Measurements from ENCODE around the gene TRAK1.

DNA sequence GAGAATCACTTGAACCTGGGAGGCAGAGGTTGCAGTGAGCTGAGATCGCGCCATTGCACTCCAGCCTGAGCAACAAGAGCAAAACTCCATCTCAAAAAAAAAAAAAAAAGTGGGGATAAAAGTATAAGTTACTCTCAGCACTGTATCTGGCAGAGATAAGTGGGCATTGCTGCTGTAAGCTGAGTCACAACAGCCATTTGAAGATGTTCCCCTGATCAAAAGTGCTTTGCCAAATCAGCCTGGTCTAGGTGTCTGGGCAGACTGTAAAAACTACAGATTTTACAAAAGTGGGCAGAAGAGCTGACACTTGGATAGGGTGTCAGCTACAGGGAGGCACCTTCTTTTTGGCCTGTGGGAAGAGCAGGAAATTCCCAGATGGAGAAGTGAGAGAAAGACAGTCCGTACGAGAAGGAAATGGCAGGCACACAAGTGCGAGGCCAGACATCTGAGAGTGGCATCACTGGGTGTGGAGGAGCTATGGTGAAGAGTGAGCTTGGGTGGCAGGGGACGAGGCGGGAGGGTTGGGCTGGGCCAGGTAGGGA is 78.5 kb downstream of the TRAK1 start:
- TF ChIP-seq, protein P1, sequence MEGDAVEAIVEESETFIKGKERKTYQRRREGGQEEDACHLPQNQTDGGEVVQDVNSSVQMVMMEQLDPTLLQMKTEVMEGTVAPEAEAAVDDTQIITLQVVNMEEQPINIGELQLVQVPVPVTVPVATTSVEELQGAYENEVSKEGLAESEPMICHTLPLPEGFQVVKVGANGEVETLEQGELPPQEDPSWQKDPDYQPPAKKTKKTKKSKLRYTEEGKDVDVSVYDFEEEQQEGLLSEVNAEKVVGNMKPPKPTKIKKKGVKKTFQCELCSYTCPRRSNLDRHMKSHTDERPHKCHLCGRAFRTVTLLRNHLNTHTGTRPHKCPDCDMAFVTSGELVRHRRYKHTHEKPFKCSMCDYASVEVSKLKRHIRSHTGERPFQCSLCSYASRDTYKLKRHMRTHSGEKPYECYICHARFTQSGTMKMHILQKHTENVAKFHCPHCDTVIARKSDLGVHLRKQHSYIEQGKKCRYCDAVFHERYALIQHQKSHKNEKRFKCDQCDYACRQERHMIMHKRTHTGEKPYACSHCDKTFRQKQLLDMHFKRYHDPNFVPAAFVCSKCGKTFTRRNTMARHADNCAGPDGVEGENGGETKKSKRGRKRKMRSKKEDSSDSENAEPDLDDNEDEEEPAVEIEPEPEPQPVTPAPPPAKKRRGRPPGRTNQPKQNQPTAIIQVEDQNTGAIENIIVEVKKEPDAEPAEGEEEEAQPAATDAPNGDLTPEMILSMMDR (optimal IDR thresholded peaks at IDR 0.05 in 1 of 3, IDR thresholded peaks at IDR 0.05 in 1 of 3, conservative IDR thresholded peaks at IDR 0.05 in 1 of 3; ENCODE audit: extremely low read depth in 1 of 3, insufficient read depth in 2 of 3, low read length in 3 of 3): no peak
- TF ChIP-seq EZH2 (IDR thresholded peaks at IDR 0.05; ENCODE audit: low read length): no peak
